ENCODE measurements around the gene PTPN9.

PTPN9 gene

DNA sequence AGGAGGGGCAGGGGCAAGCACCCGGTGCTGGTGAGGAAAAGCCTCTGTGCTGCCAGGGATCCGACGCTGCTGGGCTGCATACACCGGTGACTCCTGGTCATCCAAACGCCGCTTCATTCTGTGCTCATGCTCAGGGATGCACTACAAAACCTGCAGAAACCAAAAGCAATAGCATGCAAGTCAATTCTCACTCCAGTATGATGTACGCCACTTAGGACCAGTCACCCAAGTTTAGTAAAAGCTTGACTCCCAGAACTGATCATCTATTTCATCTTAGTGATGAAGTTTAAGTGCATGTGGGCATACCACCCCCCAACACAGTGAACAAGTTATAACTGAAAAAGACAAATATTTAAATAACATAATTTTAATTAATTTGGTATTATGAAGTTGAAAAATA lies 148.9 kb downstream of the PTPN9 start:
- Histone ChIP-seq H4K20me1 (ENCODE audit: low read depth, low read length) (peaks cover 23% of the 10 kb centered on the region), H3K79me2 (ENCODE audit: insufficient read depth, low read length) (peaks cover 74% of the 10 kb centered on the region), H3K9me3 (ENCODE audit: insufficient read depth, low read length) (no peaks in the 10 kb centered on the region), H3K36me3 (ENCODE audit: low read length) (peaks cover 14% of the 10 kb centered on the region; the same call in 1 of the 2 replicates), H3K27ac (ENCODE audit: low read depth, low read length) (no peak overlapping the region), H3K4me2 (ENCODE audit: low read depth, low read length, poor library complexity, severe bottlenecking) (no peak overlapping the region), H3K27me3 (ENCODE audit: low read length) (no peaks in the 10 kb centered on the region), H3F3A (ENCODE audit: insufficient read depth) (0 out of 2 replicates have a peak, but pooled peaks cover 4% of the 10 kb centered on the region), H3K4me3 (ENCODE audit: insufficient read depth, low read length, poor library complexity, severe bottlenecking) (no peak overlapping the region), H2AFZ (ENCODE audit: low read depth, low read length, severe bottlenecking) (no peak overlapping the region), H3K9ac (ENCODE audit: low read length) (no peak overlapping the region), H3K9me2 (replicated peaks; ENCODE audit: insufficient read depth, low read length) (no peaks in the 10 kb centered on the region)
- TF ChIP-seq EZH2phosphoT487 (conservative IDR thresholded peaks at IDR 0.05; ENCODE audit: low read length) = no peak

DNA sequence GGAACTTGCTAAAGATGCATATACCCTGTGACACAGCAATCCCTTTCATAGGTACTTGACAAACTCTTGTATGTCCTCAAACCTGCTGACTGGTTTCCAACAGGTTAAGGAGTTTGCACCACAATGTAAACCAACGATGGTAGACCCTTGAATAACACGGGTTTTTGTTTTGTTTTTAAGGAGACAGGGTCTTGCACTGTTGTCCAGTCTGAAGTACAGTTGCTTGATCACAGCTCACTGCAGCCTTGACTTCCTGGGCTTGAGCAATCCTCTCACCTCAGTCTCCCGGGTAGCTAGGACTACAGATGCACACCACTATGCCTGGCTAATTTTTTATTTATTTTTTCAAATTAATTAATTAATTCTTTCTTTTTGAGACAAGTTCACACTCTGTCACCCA lies 151.0 kb downstream of the PTPN9 start:
- Histone ChIP-seq H3K9me2 (replicated peaks; ENCODE audit: insufficient read depth, low read length) (no peaks in the 10 kb centered on the region), H3K27me3 (ENCODE audit: low read length) (no peaks in the 10 kb centered on the region), H3K36me3 (ENCODE audit: low read length) (peaks cover 18% of the 10 kb centered on the region; the same call in 1 of the 2 replicates), H3K9me3 (ENCODE audit: insufficient read depth, low read length) (no peaks in the 10 kb centered on the region), H3K27ac (ENCODE audit: low read depth, low read length) (no peak overlapping the region), H3K9ac (ENCODE audit: low read length) (no peak overlapping the region), H3K4me3 (ENCODE audit: insufficient read depth, low read length, poor library complexity, severe bottlenecking) (no peak overlapping the region), H3F3A (ENCODE audit: insufficient read depth) (0 out of 2 replicates have a peak, but pooled peaks cover 4% of the 10 kb centered on the region), H3K4me2 (ENCODE audit: low read depth, low read length, poor library complexity, severe bottlenecking) (no peak overlapping the region), H2AFZ (ENCODE audit: low read depth, low read length, severe bottlenecking) (no peak overlapping the region), H3K79me2 (ENCODE audit: insufficient read depth, low read length) (peaks cover 65% of the 10 kb centered on the region), H4K20me1 (ENCODE audit: low read depth, low read length) (peaks cover 16% of the 10 kb centered on the region)
- TF ChIP-seq, protein P1, sequence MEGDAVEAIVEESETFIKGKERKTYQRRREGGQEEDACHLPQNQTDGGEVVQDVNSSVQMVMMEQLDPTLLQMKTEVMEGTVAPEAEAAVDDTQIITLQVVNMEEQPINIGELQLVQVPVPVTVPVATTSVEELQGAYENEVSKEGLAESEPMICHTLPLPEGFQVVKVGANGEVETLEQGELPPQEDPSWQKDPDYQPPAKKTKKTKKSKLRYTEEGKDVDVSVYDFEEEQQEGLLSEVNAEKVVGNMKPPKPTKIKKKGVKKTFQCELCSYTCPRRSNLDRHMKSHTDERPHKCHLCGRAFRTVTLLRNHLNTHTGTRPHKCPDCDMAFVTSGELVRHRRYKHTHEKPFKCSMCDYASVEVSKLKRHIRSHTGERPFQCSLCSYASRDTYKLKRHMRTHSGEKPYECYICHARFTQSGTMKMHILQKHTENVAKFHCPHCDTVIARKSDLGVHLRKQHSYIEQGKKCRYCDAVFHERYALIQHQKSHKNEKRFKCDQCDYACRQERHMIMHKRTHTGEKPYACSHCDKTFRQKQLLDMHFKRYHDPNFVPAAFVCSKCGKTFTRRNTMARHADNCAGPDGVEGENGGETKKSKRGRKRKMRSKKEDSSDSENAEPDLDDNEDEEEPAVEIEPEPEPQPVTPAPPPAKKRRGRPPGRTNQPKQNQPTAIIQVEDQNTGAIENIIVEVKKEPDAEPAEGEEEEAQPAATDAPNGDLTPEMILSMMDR (IDR thresholded peaks at IDR 0.05; ENCODE audit: insufficient read depth, low read length, poor library complexity, severe bottlenecking) = no peak
- TF ChIP-seq EZH2phosphoT487 (conservative IDR thresholded peaks at IDR 0.05; ENCODE audit: low read length) = no peak

DNA sequence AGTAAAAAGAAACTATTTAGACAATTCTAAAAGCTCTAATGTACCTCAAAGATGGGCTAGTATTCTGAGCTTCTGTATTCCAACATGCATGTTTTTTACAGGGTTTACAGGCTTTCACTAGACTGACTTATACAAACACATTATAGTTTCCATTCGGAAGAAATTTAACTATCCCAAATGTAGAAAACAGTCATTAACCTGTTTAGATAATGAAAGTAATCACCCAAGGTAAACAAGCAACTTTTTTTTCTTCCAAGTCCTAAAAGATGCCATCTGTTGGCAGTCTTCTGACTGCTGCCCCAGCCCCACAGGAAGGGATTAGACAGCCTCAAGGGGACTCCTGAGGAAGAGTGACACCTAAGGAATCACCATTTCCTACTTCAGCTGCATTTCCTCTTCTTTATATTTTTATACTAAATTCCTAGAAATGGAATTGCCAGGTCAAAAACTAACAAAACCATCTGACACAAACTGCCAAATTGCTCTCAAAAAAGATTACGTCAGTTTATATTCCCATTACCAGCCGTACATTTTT lies 153.1 kb downstream of the PTPN9 start:
- peaks cover 44% of the 10 kb centered on the region for H3K79me2 ChIP-seq (ENCODE audit: insufficient read depth, low read length)
- H4K20me1 ChIP-seq (ENCODE audit: low read depth, low read length) = peaks cover 13% of the 10 kb centered on the region; the same call in 1 of the 2 replicates
- H3K27me3 ChIP-seq (ENCODE audit: low read length) = no peaks in the 10 kb centered on the region
- TF ChIP-seq, protein P1 (IDR thresholded peaks at IDR 0.05; ENCODE audit: insufficient read depth, low read length, poor library complexity, severe bottlenecking) = no peak
- TF ChIP-seq EZH2phosphoT487 (conservative IDR thresholded peaks at IDR 0.05; ENCODE audit: low read length) = no peak
- H3K36me3 ChIP-seq (ENCODE audit: low read length) = peaks cover 31% of the 10 kb centered on the region; the same call in 1 of the 2 replicates
- no peak overlapping the region for H3K9ac ChIP-seq (ENCODE audit: low read length)
- H3K4me2 ChIP-seq (ENCODE audit: low read depth, low read length, poor library complexity, severe bottlenecking) = no peak overlapping the region
- no peaks in the 10 kb centered on the region for H3K9me3 ChIP-seq (ENCODE audit: insufficient read depth, low read length)
- H2AFZ ChIP-seq (ENCODE audit: low read depth, low read length, severe bottlenecking) = no peak overlapping the region
- no peak overlapping the region for H3K4me3 ChIP-seq (ENCODE audit: insufficient read depth, low read length, poor library complexity, severe bottlenecking)
- H3K9me2 ChIP-seq (replicated peaks; ENCODE audit: insufficient read depth, low read length) = no peaks in the 10 kb centered on the region
- H3F3A ChIP-seq (ENCODE audit: insufficient read depth) = 0 out of 2 replicates have a peak, but pooled peaks cover 4% of the 10 kb centered on the region
- no peak overlapping the region for H3K27ac ChIP-seq (ENCODE audit: low read depth, low read length)

DNA sequence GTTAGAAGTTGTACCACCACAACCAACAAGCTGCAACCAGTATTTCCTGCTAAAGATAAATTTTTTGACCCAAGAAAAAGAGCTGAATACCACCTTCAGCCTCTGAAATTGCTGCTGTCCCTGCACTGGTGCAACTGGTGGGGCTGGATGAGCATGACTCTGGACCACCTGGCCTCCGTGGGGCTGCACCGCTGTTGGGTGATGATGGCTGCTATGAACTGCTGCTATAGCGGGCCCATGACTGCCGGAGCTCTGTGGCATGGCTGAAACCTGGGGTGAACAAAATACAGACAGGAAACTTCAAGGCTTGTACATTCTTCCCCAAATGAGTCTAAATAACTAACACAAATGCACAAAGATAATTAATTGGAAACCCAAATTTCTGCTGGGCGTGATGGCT lies 156.6 kb downstream of the PTPN9 start:
- Histone ChIP-seq H3K79me2 (ENCODE audit: insufficient read depth, low read length) (peaks cover 26% of the 10 kb centered on the region), H3K9me3 (ENCODE audit: insufficient read depth, low read length) (no peaks in the 10 kb centered on the region), H3K36me3 (ENCODE audit: low read length) (peaks cover 33% of the 10 kb centered on the region; the same call in 1 of the 2 replicates), H3F3A (ENCODE audit: insufficient read depth) (no peaks in the 10 kb centered on the region), H3K4me2 (ENCODE audit: low read depth, low read length, poor library complexity, severe bottlenecking) (no peak overlapping the region), H3K4me3 (ENCODE audit: insufficient read depth, low read length, poor library complexity, severe bottlenecking) (no peak overlapping the region), H3K9me2 (replicated peaks; ENCODE audit: insufficient read depth, low read length) (no peaks in the 10 kb centered on the region), H3K27ac (ENCODE audit: low read depth, low read length) (no peak overlapping the region), H2AFZ (ENCODE audit: low read depth, low read length, severe bottlenecking) (no peak overlapping the region), H4K20me1 (ENCODE audit: low read depth, low read length) (peaks cover 11% of the 10 kb centered on the region; the same call in 1 of the 2 replicates), H3K27me3 (ENCODE audit: low read length) (no peaks in the 10 kb centered on the region), H3K9ac (ENCODE audit: low read length) (no peak overlapping the region)
- TF ChIP-seq EZH2phosphoT487 (conservative IDR thresholded peaks at IDR 0.05; ENCODE audit: low read length) = no peak
- TF ChIP-seq, protein P1 (IDR thresholded peaks at IDR 0.05; ENCODE audit: insufficient read depth, low read length, poor library complexity, severe bottlenecking) = no peak

Data from SU-DHL-6 (cell line).